Neural progenitor cell (in vitro differentiated cells): ENCODE measurements around the gene FAM167B.

Experiments
- EZH2 ChIP-seq: fragments of 200-600 bp; sonication (generic); IDR thresholded peaks from 2 replicates; pipeline ENCODE4 v1.6.1; 2017; ENCODE audit warnings: antibody characterized with exemption, mild to moderate bottlenecking, moderate library complexity
- TF ChIP-seq, protein P1 (sequence below): fragments of 200-600 bp; sonication (generic); IDR thresholded peaks from 2 replicates; pipeline ENCODE4 v1.5.1; 2017; ENCODE audit warnings: antibody characterized with exemption, mild to moderate bottlenecking

DNA sequence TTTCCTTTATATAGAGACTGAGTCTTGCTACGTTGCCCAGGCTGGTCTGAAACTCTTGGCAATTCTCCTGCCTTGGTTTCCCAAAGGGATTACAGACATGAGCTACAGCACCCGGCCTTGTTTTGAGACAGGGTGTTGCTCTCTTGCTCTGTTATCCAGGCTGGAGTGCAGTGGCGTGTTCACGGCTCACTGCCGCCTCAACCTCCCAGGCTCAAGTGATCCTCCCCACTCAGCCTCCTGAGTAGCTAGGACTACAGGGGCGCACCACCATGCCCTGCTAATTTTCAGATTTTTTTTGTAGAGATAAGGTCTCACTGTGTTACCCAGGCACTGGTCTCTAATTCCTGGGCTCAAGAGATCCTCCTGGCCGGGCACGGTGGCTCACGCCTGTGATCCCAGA is 18.8 kb downstream of the FAM167B start:
- TF ChIP-seq, protein P1, sequence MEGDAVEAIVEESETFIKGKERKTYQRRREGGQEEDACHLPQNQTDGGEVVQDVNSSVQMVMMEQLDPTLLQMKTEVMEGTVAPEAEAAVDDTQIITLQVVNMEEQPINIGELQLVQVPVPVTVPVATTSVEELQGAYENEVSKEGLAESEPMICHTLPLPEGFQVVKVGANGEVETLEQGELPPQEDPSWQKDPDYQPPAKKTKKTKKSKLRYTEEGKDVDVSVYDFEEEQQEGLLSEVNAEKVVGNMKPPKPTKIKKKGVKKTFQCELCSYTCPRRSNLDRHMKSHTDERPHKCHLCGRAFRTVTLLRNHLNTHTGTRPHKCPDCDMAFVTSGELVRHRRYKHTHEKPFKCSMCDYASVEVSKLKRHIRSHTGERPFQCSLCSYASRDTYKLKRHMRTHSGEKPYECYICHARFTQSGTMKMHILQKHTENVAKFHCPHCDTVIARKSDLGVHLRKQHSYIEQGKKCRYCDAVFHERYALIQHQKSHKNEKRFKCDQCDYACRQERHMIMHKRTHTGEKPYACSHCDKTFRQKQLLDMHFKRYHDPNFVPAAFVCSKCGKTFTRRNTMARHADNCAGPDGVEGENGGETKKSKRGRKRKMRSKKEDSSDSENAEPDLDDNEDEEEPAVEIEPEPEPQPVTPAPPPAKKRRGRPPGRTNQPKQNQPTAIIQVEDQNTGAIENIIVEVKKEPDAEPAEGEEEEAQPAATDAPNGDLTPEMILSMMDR, result no peak
- no peak for TF ChIP-seq EZH2
